Epithelial cell of proximal tubule (primary cell): ENCODE data around the gene PTGDR2. TPM values are rescaled to one million over a fixed set of nuclear protein-coding genes. Genes with fewer than 3 reads are reported as not detected.

Experiments
- DNase-seq: peaks from one replicate; pipeline ENCODE4 v3.0.0-alpha.2; 2011; ENCODE audit warnings: low read depth
- H3K4me3 ChIP-seq: 2 replicates; pipeline ENCODE4 v1.5.1; 2011; ENCODE audit warnings: low read depth, mild to moderate bottlenecking, low read length
- total RNA-seq: library from RNA; depleted of rRNA; stranded (reverse); fragments of >200 nt; gene quantifications from 2 replicates; pipeline ENCODE4 v1.2.3, GENCODE V29; 2015
- TF ChIP-seq, protein P1 (sequence below): conservative IDR thresholded peaks from 2 replicates; pipeline ENCODE4 v1.5.1; 2012; ENCODE audit warnings: low read depth, mild to moderate bottlenecking, low read length

The PTGDR2 gene
- total RNA-seq, 1 donor from 2014 or later = not detected

DNA sequence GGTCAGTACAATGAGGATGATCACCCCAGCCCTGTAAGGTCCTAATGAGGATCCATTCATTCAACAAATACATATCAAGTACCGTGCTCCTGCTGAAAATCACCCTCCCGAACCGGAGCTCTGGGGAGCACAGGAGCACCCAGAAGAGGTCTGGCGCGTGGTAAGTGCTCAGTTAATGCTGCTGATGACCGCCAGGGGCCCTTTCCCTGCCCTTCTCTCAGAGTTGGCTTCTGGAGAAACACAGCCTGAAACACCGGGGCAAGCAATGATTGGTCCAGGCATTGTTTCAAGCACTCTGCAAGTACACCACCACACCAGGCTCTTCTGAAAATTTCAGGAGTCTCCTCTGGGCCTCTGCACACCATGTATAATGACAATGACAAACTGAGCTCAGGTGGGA, 17.6 kb downstream of the PTGDR2 start:
- no peak overlapping the region for H3K4me3 ChIP-seq
- TF ChIP-seq, protein P1, sequence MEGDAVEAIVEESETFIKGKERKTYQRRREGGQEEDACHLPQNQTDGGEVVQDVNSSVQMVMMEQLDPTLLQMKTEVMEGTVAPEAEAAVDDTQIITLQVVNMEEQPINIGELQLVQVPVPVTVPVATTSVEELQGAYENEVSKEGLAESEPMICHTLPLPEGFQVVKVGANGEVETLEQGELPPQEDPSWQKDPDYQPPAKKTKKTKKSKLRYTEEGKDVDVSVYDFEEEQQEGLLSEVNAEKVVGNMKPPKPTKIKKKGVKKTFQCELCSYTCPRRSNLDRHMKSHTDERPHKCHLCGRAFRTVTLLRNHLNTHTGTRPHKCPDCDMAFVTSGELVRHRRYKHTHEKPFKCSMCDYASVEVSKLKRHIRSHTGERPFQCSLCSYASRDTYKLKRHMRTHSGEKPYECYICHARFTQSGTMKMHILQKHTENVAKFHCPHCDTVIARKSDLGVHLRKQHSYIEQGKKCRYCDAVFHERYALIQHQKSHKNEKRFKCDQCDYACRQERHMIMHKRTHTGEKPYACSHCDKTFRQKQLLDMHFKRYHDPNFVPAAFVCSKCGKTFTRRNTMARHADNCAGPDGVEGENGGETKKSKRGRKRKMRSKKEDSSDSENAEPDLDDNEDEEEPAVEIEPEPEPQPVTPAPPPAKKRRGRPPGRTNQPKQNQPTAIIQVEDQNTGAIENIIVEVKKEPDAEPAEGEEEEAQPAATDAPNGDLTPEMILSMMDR = peak; percentile 5
- no peak for DNase-seq

DNA sequence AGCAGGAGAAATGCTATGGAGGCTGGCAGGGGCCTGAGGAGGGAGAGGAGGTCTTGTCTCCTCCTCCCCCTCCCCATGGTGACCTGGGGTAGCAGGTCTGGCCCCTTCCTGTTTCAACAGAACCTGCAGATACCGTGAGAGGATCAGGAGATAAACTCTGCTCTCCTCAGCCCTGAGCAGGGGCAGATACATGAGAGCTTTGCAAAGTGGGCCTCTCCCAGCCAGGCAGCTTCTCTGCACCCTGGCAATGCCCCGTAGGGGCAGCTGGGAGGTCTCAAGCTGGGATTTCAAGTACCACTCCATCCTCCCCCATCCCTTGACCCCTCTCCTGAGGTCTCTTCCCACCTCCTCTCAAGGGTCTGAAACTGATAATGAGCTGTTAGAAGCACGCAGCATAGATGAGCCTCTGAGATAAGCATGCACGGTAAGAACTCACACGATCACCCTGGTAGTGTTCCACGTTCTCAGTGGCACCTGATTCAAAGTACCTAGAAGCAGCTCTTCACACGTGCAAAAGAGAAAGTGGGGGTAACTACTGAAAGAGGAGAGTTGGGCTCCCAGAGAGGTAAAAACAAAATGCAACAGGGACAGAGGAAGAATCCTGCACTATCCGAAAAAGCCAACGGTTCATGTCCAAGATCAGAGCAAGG, 18.8 kb downstream of the PTGDR2 start:
- H3K4me3 ChIP-seq = no peak overlapping the region
- TF ChIP-seq, protein P1 = no peak
- DNase-seq = no peak

DNA sequence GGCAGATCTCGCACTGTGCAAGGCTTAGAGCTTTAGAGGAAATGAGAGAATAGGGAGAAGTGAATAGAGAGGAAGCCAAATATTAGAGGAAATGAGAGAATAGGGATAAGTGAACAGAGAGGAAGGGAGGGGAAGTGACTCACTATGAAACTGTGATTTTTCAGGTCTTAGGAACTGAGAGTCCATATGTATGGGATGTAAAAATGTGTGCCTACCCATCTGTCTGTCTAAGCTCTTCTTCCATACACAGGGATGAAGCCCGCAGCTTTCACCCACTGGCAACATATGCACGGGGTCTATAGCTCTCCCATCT, 20.3 kb downstream of the PTGDR2 start:
- TF ChIP-seq, protein P1 = no peak
- no peak overlapping the region for H3K4me3 ChIP-seq
- DNase-seq = no peak

DNA sequence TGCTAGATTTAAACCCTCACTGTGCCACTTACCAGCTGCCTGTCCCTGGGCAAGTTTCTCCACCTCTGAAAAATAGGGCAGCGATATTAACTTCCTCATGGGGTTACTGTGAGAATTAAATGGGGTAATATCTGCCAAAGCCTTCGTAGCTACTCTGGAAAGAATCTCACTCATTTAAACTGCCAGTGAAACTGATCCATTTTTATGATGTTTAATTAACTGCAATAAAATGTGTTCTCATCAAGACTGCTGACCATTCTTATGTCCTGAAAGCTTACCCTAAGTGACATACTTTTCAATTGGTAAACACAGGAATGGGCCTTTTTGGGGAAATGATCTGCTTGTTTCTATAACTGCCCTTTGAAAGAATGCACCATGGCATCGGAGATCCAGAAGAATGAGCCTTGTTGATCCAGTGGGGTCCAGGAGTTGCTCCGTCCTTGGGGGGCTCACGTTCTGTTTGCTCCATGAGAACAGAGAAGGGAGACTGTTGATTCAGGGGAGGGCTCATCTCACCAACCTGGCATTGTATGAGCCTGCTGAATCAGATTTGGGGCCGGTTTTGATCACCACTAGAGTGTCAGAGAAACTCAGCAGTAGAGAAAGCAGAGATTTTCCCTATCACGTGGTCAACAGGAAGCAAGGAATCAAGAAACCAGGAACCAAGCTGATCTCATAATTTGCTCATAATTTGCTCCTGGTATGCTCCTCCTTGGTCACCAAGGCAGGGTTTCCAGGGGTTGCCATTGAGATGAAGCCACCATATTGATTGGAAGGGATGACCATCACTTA, 20.8 kb downstream of the PTGDR2 start:
- TF ChIP-seq, protein P1 = no peak
- DNase-seq = no peak
- H3K4me3 ChIP-seq = no peak overlapping the region

DNA sequence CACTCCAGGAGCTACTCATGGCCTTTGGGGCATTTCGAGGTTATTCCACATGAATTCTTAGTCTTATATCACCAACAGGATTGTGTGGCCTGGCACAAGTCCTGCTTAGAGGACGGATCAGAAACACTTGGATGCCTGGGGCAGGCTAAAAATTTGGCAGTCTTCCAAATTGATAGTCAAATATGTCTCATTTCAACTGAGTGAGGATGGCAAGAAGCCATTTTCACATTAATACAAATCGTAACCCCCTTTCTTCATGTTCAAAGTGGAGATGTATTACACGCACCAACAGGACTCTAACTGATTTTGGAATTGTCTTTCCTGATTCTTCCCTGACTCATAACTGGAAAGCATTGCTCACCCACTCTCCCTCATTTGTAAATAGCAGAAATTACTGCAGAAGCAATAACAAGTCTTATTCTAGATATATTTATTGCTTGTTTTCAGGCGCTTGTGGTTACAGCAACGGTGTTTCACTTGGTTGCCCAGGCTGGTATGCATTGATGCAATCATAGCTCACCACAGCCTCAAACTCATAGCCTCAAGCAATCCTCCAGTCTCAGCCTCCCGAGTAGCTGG, 24.2 kb downstream of the PTGDR2 start:
- no peak for DNase-seq
- TF ChIP-seq, protein P1 = no peak
- H3K4me3 ChIP-seq = no peak overlapping the region

DNA sequence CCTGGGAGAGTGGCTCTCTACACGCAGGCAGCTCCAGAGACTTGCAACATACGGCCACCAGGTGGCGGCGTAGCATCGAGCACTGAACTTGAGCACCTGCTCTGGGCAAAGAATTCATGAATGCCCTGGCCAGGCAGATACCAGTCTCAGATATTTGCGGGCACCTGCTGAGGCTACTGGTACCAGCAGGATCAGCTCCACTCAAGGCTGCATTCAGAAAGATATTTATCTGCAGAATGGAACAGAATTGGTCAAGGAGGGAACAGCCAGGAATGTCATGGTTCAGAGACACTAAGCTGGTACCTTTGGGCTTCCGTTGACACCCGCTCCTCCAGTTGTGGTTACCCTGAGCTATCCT, 24.6 kb downstream of the PTGDR2 start:
- no peak for DNase-seq
- H3K4me3 ChIP-seq = no peak overlapping the region
- TF ChIP-seq, protein P1 = peak; percentile 94
